AG04450 (cell line): ENCODE results near the gene BOD1. TPM values are rescaled to one million over a fixed set of nuclear protein-coding genes. Genes with fewer than 3 reads are reported as not detected.

Experiments
- CTCF ChIA-PET: fragments of 300-600, 350-600 bp; formaldehyde crosslinking; extraction: SDS; loops from one replicate; lab custom pipeline; 2022; ENCODE audit warnings: antibody characterized with exemption, inconsistent platforms; lab: Charles Lee
- POLR2A ChIA-PET: fragments of 350-600 bp; formaldehyde crosslinking; extraction: SDS; loops from one replicate; lab custom pipeline; 2021; ENCODE audit warnings: antibody characterized with exemption, inconsistent platforms; lab: Yijun Ruan, JAX
- DNase-seq: peaks from one replicate; pipeline ENCODE4 v3.0.0-alpha.2; 2011; ENCODE audit warnings: low read depth, low spot score
- H3K27ac ChIP-seq: one replicate; pipeline ENCODE4 v1.5.1; 2012; ENCODE audit warnings: low read depth, low read length, control low read depth
- H3K27me3 ChIP-seq: one replicate; pipeline ENCODE4 v1.6.0; 2012; ENCODE audit warnings: low read length; ENCODE audit not compliant: control insufficient read depth, insufficient read depth
- H3K4me3 ChIP-seq: 2 replicates; pipeline ENCODE4 v1.5.1; 2011; ENCODE audit warnings: mild to moderate bottlenecking, low read depth, low read length, control low read depth
- H3K9me3 ChIP-seq: 2 replicates; pipeline ENCODE4 v1.5.1; 2012; ENCODE audit warnings: low read length; ENCODE audit not compliant: control insufficient read depth, insufficient read depth
- CTCF ChIP-seq: IDR thresholded peaks from 2 replicates; pipeline ENCODE4 v1.5.1; 2011; ENCODE audit warnings: low read depth, low read length, control low read depth, inconsistent platforms
- polyA plus RNA-seq: library from polyadenylated mRNA; depleted of rRNA; stranded (reverse); fragments of >200 nt; gene quantifications from 2 replicates; pipeline ENCODE4 v1.2.3, GENCODE V29; 2011

The BOD1 gene
- polyA plus RNA-seq, 1 experiment: 96.7 TPM

- Histone ChIP-seq H3K9me3 (no peaks in the 10 kb centered on the region), H3K27ac (no peak overlapping the region), H3K4me3 (no peak overlapping the region), H3K27me3 (peaks cover 16% of the 10 kb centered on the region)
- POLR2A ChIA-PET: no interaction called here
- DNase-seq: no peak
- no peak for TF ChIP-seq CTCF
- CTCF ChIA-PET: interaction anchor here (1.1 to 4.0 kb wide), 3 partner anchors 279 to 665 kb away, joined by 4 to 13 read pairs (median 9); no protein-coding TSS in a partner anchor
Observed at GRCh38 chr5:173645890-173646574, 29.6 kb upstream of the BOD1 start.

- POLR2A ChIA-PET: interaction anchor here (1.3 kb wide), 1 partner anchor 242 kb away, joined by 3 read pairs; the partner anchor contains the start of gene CPEB4
- peak; percentile 6 for DNase-seq
- Histone ChIP-seq H3K27me3 (peaks cover 20% of the 10 kb centered on the region), H3K27ac (no peak overlapping the region), H3K9me3 (no peaks in the 10 kb centered on the region), H3K4me3 (no peak overlapping the region)
- CTCF ChIA-PET: interaction anchor here (0.8 to 4.0 kb wide), 4 partner anchors 29 to 666 kb away, joined by 3 to 13 read pairs (median 6); no protein-coding TSS in a partner anchor
- TF ChIP-seq CTCF: no peak
Observed at GRCh38 chr5:173645437-173645807, 29.0 kb upstream of the BOD1 start.

GRCh38 chr5:173644673-173645436 is 28.4 kb upstream of the BOD1 start:
- no peak for TF ChIP-seq CTCF
- Histone ChIP-seq H3K4me3 (no peak overlapping the region), H3K9me3 (no peaks in the 10 kb centered on the region), H3K27ac (no peak overlapping the region), H3K27me3 (peaks cover 20% of the 10 kb centered on the region)
- ChIA-PET POLR2A (interaction anchor here (1.3 kb wide), 1 partner anchor 243 kb away, joined by 3 read pairs; the partner anchor contains the start of gene CPEB4), CTCF (interaction anchor here (0.8 to 4.0 kb wide), 3 partner anchors 29 to 328 kb away, joined by 3 to 13 read pairs (median 9); no protein-coding TSS in a partner anchor)
- DNase-seq: no peak

- ChIA-PET POLR2A (no interaction called here), CTCF (interaction anchor here (0.8 to 4.0 kb wide), 4 partner anchors 282 to 668 kb away, joined by 3 to 13 read pairs (median 3); no protein-coding TSS in a partner anchor)
- H3K9me3 ChIP-seq: no peaks in the 10 kb centered on the region
- DNase-seq: no peak
- H3K4me3 ChIP-seq: no peak overlapping the region
- H3K27me3 ChIP-seq: peaks cover 20% of the 10 kb centered on the region
- no peak overlapping the region for H3K27ac ChIP-seq
- TF ChIP-seq CTCF: no peak
Observed at GRCh38 chr5:173643964-173644363, 27.5 kb upstream of the BOD1 start.
